Measurements from ENCODE around the gene C19orf73.
"Not testable (repeated sequence)": the region's sequence is repeated elsewhere in the genome, so short reads cannot be mapped to it uniquely, and the experiment has no call there.

Gene C19orf73

DNA sequence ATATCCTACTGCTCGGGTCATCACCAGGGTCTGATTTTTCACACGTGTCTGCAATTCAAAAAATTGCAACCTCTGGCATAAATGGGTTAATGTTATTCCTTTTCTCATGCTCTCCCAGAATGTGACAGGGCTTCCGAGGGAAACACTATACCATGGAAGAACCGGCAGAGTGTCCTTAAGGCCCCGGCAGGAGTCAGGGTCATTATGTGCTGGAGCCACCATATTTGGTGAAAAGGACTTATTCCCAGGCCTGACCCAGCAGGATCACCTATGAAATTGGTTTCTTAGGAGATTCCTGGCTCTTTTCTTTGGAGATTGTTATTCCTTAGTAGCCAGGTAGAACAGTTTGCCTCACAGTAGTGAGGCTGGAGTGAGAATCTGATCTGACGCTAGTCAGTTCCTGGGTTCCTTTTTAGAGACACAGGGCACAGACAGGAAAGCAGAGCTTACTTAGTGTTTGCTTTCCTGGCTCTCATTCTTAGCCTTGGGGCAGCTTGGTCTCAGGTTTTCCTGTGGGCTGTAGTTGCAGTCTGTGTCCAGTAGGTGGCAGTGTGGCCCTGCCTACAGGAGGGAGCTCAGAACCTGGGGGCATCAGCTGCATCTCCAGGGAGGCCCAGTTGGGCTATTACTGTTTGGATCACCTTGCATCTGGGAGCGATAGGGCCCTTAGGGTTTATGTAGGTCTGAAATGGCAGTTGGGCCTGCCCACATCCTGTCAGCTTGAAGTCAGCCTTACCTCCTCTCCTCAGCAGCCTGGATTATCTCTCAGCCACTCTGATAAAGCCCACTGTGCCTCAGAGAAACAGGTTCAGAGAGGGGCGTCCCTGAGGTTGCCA lies 21.3 kb downstream of the C19orf73 start:
- peak; percentile 55 for DNase-seq

- DNase-seq: no peak
These were observed 24.1 kb downstream of the C19orf73 start for GRCh38 chr19:49094505-49095482.

- DNase-seq: no peak
These were observed 26.3 kb downstream of the C19orf73 start for GRCh38 chr19:49092686-49093085.

GRCh38 chr19:49091391-49092038 lies 27.4 kb downstream of the C19orf73 start:
- no peak for DNase-seq

- DNase-seq: no peak
These were observed 32.6 kb downstream of the C19orf73 start for GRCh38 chr19:49086296-49086695.

DNA sequence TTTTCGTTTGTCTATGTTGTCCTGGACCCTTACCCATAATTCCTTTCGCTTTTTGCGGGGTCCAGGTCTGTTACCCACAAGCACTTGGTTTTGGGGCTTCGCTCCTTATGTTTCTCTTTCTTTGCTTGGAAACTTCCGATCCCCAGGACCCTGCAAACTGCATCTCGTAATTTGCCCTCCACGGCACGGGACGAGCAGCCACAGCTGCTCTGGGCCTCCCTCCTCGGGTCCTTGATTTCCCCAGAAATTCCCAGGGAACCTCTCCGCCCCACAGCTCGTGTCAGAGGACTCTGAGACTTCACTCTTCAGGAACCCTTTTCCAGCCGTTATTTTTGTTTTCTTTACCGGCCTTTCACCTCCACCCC lies 33.1 kb downstream of the C19orf73 start:
- DNase-seq: no peak

DNA sequence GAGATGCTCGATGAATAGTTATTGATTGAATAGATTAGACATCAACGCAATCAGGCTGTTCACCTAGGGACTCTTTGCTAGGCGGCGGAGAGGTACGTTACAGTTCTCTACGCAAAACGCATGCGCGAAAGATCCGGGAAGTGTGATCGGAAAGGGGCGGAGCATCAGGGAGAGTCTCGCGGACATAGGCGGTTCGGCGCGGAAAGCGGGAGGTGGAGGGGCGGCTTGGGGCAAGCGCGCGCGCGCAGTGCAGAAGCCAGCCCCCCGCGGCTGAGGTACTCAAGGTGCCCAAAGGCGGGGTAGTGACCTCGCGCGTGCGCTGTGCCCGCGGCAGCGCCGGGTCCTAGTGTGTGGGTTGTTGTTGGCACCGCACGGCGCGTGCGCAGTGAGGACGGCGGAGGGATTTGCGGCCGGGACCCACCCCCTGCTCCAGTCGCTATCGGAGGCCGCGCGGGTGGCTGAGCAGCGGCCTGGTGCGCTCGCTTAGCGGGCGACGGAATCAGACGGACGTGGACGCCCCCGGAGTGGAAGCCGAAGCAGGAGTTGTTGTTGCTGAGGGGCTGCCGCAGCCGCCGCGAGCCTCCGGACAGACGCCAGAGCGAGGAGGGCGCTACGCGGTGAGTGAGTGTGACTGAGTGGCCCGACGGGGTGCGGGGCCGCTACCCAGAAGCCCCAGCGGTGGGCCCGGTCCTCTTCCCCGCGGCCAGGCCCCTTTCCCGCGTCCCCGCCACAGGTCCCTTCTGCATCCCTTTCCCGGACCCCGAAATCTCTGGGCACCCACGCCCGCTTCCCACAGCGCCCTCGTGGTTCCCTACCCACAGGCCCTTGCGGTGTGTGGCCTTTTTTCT lies 33.7 kb downstream of the C19orf73 start, which contains the start of gene SNRNP70:
Gene SNRNP70, plus strand, starts transcription at position 432 of the 848 bp plus-strand sequence. CDS start 964 bp downstream, outside the sequence.
- peak; percentile 99 for DNase-seq

- DNase-seq: peak; percentile 17
These were observed 34.5 kb downstream of the C19orf73 start for GRCh38 chr19:49084206-49085019.

DNA sequence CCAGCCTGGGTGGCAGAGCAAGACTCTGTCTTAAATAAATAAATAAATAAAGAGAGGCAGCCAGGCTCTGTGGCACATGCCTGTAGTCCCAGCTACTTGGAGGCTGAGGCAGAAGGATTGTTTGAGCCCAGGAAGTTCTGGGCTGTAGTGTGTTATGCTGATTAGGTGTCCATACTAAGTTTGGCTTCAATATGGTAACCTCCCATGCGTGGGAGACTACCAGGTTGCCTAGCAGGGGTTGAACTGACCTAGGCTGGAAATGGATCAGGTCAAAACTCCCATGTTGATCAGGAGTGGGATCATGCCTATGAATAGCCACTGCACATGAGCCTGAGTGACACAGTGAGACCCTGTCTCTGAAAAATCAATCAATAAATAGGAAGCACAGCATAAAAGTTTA lies 37.7 kb downstream of the C19orf73 start:
- no peak for DNase-seq

GRCh38 chr19:49080392-49080791 lies 38.6 kb downstream of the C19orf73 start:
- DNase-seq: no peak

DNA sequence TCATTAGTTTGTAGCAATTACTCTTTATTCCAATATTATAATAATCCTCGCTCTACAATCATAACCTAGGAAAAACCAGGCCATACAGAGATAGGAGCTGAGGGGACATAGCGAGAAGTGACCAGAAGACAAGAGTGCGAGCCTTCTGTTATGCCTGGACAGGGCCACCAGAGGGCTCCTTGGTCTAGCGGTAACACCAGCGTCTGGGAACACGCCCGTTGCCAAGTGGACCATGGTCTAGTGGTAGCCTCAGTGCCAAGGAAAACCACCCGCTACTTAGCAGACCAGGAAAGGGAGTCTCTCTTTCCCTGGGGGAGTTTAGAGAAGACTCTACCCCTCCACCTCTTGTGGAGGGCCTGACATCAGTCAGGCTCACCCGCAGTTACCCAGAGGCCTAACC lies 44.1 kb downstream of the C19orf73 start:
- not testable (repeated sequence) for DNase-seq

DNA sequence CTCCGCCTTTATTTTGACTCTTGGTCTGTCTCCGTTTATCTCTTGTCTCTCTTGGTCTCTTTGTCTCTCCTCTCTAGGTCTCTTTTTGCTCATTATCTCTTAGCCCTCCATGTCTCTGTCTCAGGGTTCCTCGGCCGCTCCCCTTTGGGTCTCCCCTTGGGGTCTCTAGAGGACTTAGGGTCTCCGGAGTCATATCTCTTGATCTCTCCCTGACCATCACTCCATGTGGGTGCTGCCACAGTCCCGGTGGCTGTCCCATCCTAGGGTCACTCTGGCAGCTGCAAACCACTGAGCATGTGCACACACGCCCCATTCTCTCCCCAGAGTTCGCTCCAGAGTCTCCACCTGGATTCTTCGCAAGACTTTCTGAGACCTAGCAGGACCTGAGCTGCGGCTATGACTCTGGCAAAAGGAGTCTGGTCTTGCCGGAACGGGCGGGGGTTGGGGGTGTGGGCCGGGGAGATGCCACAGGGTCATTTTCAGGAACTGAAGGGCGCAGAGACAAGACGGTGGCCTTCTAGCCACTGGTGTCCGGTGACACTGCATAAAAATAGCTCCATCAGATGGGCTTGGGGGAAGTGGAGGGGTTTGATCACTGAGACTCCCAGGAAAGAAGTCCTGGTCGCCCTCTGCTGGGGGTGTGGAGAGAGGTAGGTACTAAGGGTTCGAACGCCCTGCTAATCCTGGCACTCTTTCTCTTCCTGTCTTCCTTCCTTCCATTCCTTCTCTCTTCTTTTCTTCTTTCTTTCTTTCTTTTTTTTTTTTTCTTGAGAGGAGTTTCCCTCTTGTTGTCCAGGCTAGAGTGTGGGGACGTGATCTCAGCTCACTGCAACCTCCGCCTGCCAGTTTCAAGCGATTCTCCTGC lies 45.2 kb downstream of the C19orf73 start:
- DNase-seq: no peak

DNA sequence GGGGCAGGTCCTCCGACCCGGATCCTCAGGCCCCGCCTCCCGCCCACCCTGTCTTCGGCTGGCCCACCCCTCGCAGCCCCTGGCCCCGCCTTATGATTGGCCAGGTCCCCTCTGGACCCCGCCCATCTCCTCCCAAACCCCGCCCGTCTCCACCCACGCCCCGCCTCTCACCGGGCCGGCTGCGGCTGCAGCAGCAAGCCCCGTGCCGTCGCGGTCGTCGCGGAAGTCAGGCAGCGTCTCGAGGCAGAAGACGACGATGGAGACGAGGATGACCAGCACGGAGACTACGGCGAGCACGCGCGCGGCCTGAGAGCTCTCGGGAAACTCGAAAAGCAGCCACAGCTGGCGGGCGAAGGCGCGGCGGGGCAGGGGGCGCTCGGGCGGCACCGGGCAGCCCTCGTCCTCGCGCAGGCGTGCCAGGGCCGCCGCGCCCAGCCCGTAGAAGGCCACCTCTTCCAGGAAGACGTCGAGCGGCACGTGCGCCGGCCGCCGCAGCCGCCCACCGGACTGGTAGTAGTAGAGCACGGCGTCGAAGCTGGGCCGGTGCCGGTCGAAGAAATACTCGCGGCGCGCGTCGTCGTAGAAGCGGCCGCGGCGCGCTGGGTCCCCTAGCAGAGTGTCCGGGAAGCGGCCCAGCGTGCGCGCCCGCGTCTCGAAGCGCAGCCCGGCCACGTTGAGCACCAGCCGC lies 46.9 kb downstream of the C19orf73 start:
- DNase-seq: no peak

- no peak for DNase-seq
These were observed 48.5 kb downstream of the C19orf73 start for GRCh38 chr19:49070416-49070815.

- no peak for DNase-seq
These were observed 49.9 kb downstream of the C19orf73 start for GRCh38 chr19:49069026-49069425.

Measured in DMS 273 treated with DMSO at 0.1 percent for 48 hours (cell line).